HCT116 (cell line): Measurements from ENCODE around the gene MAL. TPM values are rescaled to one million over a fixed set of nuclear protein-coding genes. Genes with fewer than 3 reads are reported as not detected.

ENCODE experiments used
- ATAC-seq: fragments of 200-7000 bp; cut with Tn5 transposase; 2 replicates; pipeline ENCODE4 v1.9.1; 2020; ENCODE audit warnings: mild to moderate bottlenecking, moderate library complexity
- BruUV-seq: library from RNA; stranded (reverse); fragments of 400-500 nt; replicated peaks from 2 replicates; lab custom pipeline; 2021; lab: Mats Ljungman, UMichigan
- CTCF ChIA-PET: fragments of 300-600 bp; sonication (Branson Sonifier 250); formaldehyde crosslinking; loops from one replicate; lab custom pipeline; 2021; ENCODE audit warnings: antibody characterized with exemption; lab: Charles Lee
- POLR2A ChIA-PET: fragments of 300-600, 350-600 bp; sonication (Branson Sonifier 250); formaldehyde crosslinking; loops from one replicate; lab custom pipeline; 2021; ENCODE audit warnings: antibody characterized with exemption; lab: Charles Lee
- RAD21 ChIA-PET, 2 experiments: fragments of 300-600 bp; sonication (Branson Sonifier 250); formaldehyde crosslinking; loops; one replicate each; lab custom pipeline; 2023; ENCODE audit warnings: low total read pairs in 2 of 2; ENCODE audit not compliant: uncharacterized antibody in 2 of 2, unreplicated experiment in 2 of 2, low non-redundant PET in 1 of 2; lab: Charles Lee
- DNase-seq: peaks from one replicate; pipeline ENCODE4 v3.0.0-alpha.2; 2010; ENCODE audit warnings: low read depth, low spot score
- H2AFZ ChIP-seq: fragments of 200-600 bp; shearing (Covaris generic), sonication (generic); 2 replicates; pipeline ENCODE4 v1.6.1; 2017; ENCODE audit warnings: low read depth, mixed run types, mixed read lengths, antibody characterized with exemption, low read length; ENCODE audit not compliant: poor library complexity, severe bottlenecking
- H3K27ac ChIP-seq: 2 replicates; pipeline ENCODE4 v1.5.1; 2012; ENCODE audit warnings: low read depth, low read length
- H3K27me3 ChIP-seq: fragments of 200-600 bp; sonication (generic); 2 replicates; pipeline ENCODE4 v1.6.1; 2016; ENCODE audit warnings: mixed run types, low read length, mixed read lengths; ENCODE audit not compliant: insufficient read depth
- H3K36me3 ChIP-seq, 2 experiments: fragments of 200-500 bp in 1 of 2; fragments of 200-600 bp in 1 of 2; sonication (Bioruptor generic) in 1 of 2; sonication (generic) in 1 of 2; 2 replicates each; pipeline versions ENCODE4 v1.5.1 to v1.6.1; 2014 to 2016; ENCODE audit warnings: low read length in 2 of 2, inconsistent platforms in 1 of 2, mixed read lengths in 1 of 2, mixed run types in 1 of 2; ENCODE audit not compliant: insufficient read depth in 2 of 2, control insufficient read depth in 1 of 2
- H3K4me1 ChIP-seq, 2 experiments: fragments of 200-600 bp in 1 of 2; sonication (generic) in 1 of 2; 2 replicates each; pipeline versions ENCODE4 v1.5.1 to v1.6.1; 2012 to 2017; ENCODE audit warnings: low read length in 2 of 2, inconsistent platforms in 1 of 2, mild to moderate bottlenecking in 1 of 2, mixed read lengths in 1 of 2, mixed run types in 1 of 2, moderate library complexity in 1 of 2; ENCODE audit not compliant: insufficient read depth in 2 of 2, control insufficient read depth in 1 of 2
- H3K4me2 ChIP-seq: fragments of 200-600 bp; sonication (generic); 2 replicates; pipeline ENCODE4 v1.6.1; 2017; ENCODE audit warnings: mixed run types, low read length, mixed read lengths
- H3K4me3 ChIP-seq, 2 experiments: fragments of 200-600 bp in 1 of 2; sonication (generic) in 1 of 2; replicated peaks in 1 of 2; 2 replicates each; pipeline ENCODE4 v1.5.1; 2011 to 2016; ENCODE audit warnings: low read length in 2 of 2, control low read depth in 1 of 2, low read depth in 1 of 2, mild to moderate bottlenecking in 1 of 2, mixed read lengths in 1 of 2, mixed run types in 1 of 2
- H3K79me2 ChIP-seq: fragments of 200-600 bp; sonication (generic); 2 replicates; pipeline ENCODE4 v1.6.1; 2017; ENCODE audit warnings: mild to moderate bottlenecking, mixed run types, low read length, moderate library complexity, mixed read lengths; ENCODE audit not compliant: insufficient read depth
- H3K9ac ChIP-seq: fragments of 200-600 bp; sonication (generic); 2 replicates; pipeline ENCODE4 v1.6.1; 2016; ENCODE audit warnings: low read length, mixed read lengths
- H3K9me2 ChIP-seq: fragments of 200-600 bp; sonication (generic), shearing (Covaris generic); 2 replicates; pipeline ENCODE4 v1.6.1; 2017; ENCODE audit warnings: mixed run types, mild to moderate bottlenecking, moderate library complexity; ENCODE audit not compliant: insufficient read depth
- H3K9me3 ChIP-seq, 2 experiments: fragments of 200-500 bp in 1 of 2; fragments of 200-600 bp in 1 of 2; sonication (Bioruptor generic) in 1 of 2; sonication (generic) in 1 of 2; 2 replicates each; pipeline ENCODE4 v1.6.1; 2014 to 2017; ENCODE audit warnings: low read length in 2 of 2, mixed read lengths in 2 of 2, inconsistent platforms in 1 of 2, low read depth in 1 of 2, mild to moderate bottlenecking in 1 of 2, mixed run types in 1 of 2, moderate library complexity in 1 of 2; ENCODE audit not compliant: control insufficient read depth in 1 of 2, insufficient read depth in 1 of 2
- H4K20me1 ChIP-seq: fragments of 200-600 bp; sonication (generic), shearing (Covaris generic); 2 replicates; pipeline ENCODE4 v1.6.1; 2017; ENCODE audit warnings: mixed run types, mild to moderate bottlenecking, moderate library complexity; ENCODE audit not compliant: insufficient read depth
- CEBPB ChIP-seq: IDR thresholded peaks from 2 replicates; pipeline ENCODE4 v1.6.1; 2012; ENCODE audit warnings: low read depth
- EGR1 ChIP-seq: IDR thresholded peaks from 2 replicates; pipeline ENCODE4 v1.6.1; 2012; ENCODE audit warnings: low read depth
- ELF1 ChIP-seq: IDR thresholded peaks from 2 replicates; pipeline ENCODE4 v1.6.1; 2012; ENCODE audit warnings: low read depth, borderline replicate concordance
- EZH2phosphoT487 ChIP-seq: fragments of 200-600 bp; IDR thresholded peaks from 2 replicates; pipeline ENCODE4 v1.6.1; 2018; ENCODE audit warnings: antibody characterized with exemption, borderline replicate concordance
- JUND ChIP-seq: IDR thresholded peaks from 2 replicates; pipeline ENCODE4 v1.6.1; 2012
- POLR2A ChIP-seq: IDR thresholded peaks from 2 replicates; pipeline ENCODE4 v1.7.0; 2011; ENCODE audit warnings: borderline replicate concordance; ENCODE audit not compliant: insufficient read depth, insufficient read length; ENCODE audit errors: extremely low read depth
- POLR2AphosphoS5 ChIP-seq: IDR thresholded peaks from 2 replicates; pipeline ENCODE4 v1.6.1; 2011; ENCODE audit warnings: mild to moderate bottlenecking, low read depth, low read length, moderate library complexity
- RAD21 ChIP-seq: IDR thresholded peaks from 2 replicates; pipeline ENCODE4 v1.6.1; 2012; ENCODE audit warnings: low read depth, mild to moderate bottlenecking
- SIN3A ChIP-seq: IDR thresholded peaks from 2 replicates; pipeline ENCODE4 v1.6.1; 2012; ENCODE audit warnings: low read depth
- SRF ChIP-seq: IDR thresholded peaks from 2 replicates; pipeline ENCODE4 v1.6.1; 2012; ENCODE audit warnings: low read depth
- TCF7L2 ChIP-seq: IDR thresholded peaks from 2 replicates; pipeline ENCODE4 v1.7.0; 2011; ENCODE audit warnings: borderline replicate concordance, inconsistent platforms; ENCODE audit not compliant: insufficient read depth, insufficient read length; ENCODE audit errors: extremely low read depth
- ZFX ChIP-seq: fragments of 450-650 bp; IDR thresholded peaks from 2 replicates; pipeline ENCODE4 v1.6.1; 2017
- intact Hi-C: fragments of 100-400 bp; cut with micrococcal nuclease; formaldehyde crosslinking; loops from 2 replicates; pipeline ENCODE4 v1.10.0; 2022
- total RNA-seq: library from RNA; stranded (reverse); gene quantifications from one replicate; pipeline ENCODE4 v1.2.1, GENCODE V29; 2021; ENCODE audit not compliant: unreplicated experiment
- TF ChIP-seq, protein P1 (sequence below): IDR thresholded peaks from 2 replicates; pipeline ENCODE4 v1.6.1; 2011; ENCODE audit warnings: mild to moderate bottlenecking, low read length, moderate library complexity; ENCODE audit not compliant: insufficient replicate concordance; ENCODE audit errors: extremely low read depth

MAL gene
- total RNA-seq, 1 experiment from 2014 or later, result not detected

DNA sequence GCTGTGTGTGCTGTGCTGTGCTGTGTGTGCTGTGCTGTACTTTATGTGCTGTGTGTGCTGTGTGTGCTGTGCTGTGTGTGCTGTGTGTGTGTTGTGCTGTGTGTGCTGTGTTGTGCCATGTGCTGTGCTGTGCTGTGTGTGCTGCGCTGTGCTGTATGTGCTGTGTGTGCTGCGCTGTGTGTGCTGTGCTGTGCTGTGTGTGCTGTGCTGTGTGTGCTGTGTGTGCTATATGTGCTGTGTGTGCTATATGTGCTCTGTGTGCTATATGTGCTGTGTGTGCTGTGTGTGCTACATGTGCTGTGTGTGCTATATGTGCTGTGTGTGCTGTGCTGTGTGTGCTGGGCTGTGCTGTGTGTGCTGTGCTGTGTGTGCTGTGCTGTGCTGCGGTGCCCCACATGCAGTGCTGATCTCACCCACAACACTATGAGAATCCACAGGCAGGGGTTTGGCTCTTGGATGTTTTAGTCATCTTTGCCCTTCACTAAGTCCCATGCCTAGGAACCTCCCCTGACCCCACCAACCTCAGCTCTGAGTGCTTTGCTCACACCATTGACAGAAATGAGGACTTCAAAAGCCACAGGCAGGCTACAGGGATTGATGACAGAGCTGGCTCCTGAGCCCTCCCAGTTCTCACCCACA lies 30.5 kb upstream of the MAL start (continued):
- TF ChIP-seq POLR2A, result no peak
- TF ChIP-seq SRF, result no peak
- TF ChIP-seq ELF1, result no peak
- no peak for TF ChIP-seq EGR1

DNA sequence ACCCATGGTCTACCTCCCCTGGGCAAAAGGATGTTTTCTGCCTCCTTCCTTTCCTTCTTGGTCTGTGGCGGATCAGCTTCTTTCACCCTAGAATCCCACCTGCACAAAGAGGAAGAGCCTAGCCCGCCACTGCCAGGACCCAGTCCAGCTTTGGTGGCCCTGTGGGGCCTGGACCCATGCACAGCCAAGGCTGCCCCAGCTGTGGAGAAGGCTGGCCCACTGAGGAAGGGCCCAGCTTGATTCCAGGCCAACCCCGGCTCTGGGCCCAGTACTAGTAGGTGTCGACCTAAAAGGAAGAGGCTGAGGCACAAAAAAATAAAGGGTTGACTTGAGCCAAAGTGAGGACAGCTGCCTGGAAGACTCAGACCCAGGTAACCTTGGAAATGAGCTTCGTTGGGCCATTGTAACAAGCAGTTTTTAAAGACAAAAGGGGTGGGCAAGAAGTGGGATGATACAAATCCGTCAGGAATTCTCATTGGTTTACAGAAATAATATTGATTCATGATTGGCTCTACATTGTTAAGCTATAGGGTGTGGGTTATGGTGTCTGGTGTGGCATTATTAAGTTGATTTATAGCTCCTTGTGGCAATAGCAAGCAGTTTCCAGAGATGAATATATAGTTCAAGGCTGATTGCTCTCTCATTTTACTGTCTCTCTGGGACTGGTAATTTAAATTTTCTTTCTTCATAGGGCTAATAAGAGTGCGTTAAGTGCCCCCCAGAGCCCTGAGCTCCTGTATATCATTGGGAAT lies 29.8 kb upstream of the MAL start:
- no peak overlapping the region for H3K9ac ChIP-seq
- RAD21 ChIA-PET, result interaction anchor here in 1 of 2 experiments (1.0 kb wide), 1 partner anchor 12 kb away, joined by 3 read pairs; no protein-coding TSS in a partner anchor
- H3K79me2 ChIP-seq, result no peaks in the 10 kb centered on the region
- no peaks in the 10 kb centered on the region for H3K9me3 ChIP-seq
- intact Hi-C loops, result no loop called here
- no peak overlapping the region for H3K4me3 ChIP-seq
- ATAC-seq (no peak), DNase-seq (no peak)
- no peaks in the 10 kb centered on the region for H4K20me1 ChIP-seq
- H3K27me3 ChIP-seq, result no peaks in the 10 kb centered on the region
- no peak overlapping the region for H2AFZ ChIP-seq
- POLR2A ChIA-PET, result no interaction called here
- no peak overlapping the region for H3K27ac ChIP-seq
- TF ChIP-seq ELF1 (no peak), SIN3A (no peak), EZH2phosphoT487 (no peak), TCF7L2 (no peak), CEBPB (no peak), RAD21 (no peak), JUND (no peak), POLR2AphosphoS5 (no peak), SRF (no peak), ZFX (no peak), POLR2A (no peak)
- TF ChIP-seq, protein P1, sequence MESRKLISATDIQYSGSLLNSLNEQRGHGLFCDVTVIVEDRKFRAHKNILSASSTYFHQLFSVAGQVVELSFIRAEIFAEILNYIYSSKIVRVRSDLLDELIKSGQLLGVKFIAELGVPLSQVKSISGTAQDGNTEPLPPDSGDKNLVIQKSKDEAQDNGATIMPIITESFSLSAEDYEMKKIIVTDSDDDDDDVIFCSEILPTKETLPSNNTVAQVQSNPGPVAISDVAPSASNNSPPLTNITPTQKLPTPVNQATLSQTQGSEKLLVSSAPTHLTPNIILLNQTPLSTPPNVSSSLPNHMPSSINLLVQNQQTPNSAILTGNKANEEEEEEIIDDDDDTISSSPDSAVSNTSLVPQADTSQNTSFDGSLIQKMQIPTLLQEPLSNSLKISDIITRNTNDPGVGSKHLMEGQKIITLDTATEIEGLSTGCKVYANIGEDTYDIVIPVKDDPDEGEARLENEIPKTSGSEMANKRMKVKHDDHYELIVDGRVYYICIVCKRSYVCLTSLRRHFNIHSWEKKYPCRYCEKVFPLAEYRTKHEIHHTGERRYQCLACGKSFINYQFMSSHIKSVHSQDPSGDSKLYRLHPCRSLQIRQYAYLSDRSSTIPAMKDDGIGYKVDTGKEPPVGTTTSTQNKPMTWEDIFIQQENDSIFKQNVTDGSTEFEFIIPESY, result no peak
- no peak overlapping the region for H3K4me2 ChIP-seq
- H3K36me3 ChIP-seq, result no peaks in the 10 kb centered on the region
- no peaks in the 10 kb centered on the region for H3K4me1 ChIP-seq
- no peaks in the 10 kb centered on the region for H3K9me2 ChIP-seq
- CTCF ChIA-PET, result interaction anchor here (2.1 kb wide), 1 partner anchor 9 kb away, joined by 10 read pairs; no protein-coding TSS in a partner anchor
- no TSS peak for BruUV-seq
